Erythroblast (primary cell): ENCODE data around the gene FILIP1.

Experiments
- GATA1 ChIP-seq: IDR thresholded peaks from 2 replicates; pipeline ENCODE4 v1.6.1; 2011; ENCODE audit warnings: low read depth, mild to moderate bottlenecking, control low read depth, low read length, moderate library complexity
- POLR2A ChIP-seq: IDR thresholded peaks from 2 replicates; pipeline ENCODE4 v1.6.1; 2011; ENCODE audit warnings: mild to moderate bottlenecking, low read length

DNA sequence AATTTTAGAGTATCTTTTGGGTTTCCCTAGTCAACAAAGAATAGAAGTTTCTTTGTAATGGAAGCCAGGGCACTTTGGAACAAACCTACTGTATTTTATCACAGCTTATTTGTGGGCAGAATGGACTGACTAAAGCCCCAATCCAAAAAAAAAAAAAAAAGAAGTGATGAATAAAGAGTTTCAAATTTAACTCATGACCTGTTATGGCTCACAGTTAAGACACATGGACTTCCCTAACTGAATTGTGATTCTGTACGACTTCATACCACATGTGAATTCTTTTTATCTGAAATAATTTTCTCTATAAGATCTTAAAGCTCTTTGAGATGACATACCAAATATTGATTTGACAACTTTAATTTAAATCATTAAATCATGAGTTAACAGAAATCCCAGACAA lies 77.2 kb downstream of the FILIP1 start:
- TF ChIP-seq POLR2A (no peak), GATA1 (no peak)
